ENCODE measurements around the gene VPS13D. TPM values are rescaled to one million over a fixed set of nuclear protein-coding genes. Genes with fewer than 3 reads are reported as not detected.

The VPS13D gene
- total RNA-seq, 4 donors from 2014 or later = 60.9 to 91.6 (median 71.6) TPM

DNA sequence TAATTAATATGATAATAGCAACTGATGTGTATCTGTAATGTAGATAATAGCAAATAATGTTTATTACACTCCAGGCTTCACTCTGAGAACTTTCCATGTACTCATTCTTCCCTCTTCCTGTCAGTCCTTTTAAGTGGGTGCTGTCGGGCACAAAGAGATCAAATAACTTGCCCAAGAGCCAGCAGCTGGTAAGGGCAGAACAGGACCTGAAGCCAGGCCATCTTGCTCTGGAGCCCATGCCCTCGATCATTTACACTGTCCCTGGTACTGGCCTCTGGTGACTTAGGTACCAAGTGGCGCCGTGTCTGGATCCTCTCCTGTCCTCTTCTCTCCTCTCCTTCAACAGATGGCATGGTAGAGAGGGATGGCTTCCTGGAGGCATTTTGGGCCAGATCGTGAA lies 97.2 kb downstream of the VPS13D start:
- TF ChIP-seq, protein P1, sequence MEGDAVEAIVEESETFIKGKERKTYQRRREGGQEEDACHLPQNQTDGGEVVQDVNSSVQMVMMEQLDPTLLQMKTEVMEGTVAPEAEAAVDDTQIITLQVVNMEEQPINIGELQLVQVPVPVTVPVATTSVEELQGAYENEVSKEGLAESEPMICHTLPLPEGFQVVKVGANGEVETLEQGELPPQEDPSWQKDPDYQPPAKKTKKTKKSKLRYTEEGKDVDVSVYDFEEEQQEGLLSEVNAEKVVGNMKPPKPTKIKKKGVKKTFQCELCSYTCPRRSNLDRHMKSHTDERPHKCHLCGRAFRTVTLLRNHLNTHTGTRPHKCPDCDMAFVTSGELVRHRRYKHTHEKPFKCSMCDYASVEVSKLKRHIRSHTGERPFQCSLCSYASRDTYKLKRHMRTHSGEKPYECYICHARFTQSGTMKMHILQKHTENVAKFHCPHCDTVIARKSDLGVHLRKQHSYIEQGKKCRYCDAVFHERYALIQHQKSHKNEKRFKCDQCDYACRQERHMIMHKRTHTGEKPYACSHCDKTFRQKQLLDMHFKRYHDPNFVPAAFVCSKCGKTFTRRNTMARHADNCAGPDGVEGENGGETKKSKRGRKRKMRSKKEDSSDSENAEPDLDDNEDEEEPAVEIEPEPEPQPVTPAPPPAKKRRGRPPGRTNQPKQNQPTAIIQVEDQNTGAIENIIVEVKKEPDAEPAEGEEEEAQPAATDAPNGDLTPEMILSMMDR (IDR thresholded peaks at IDR 0.05 in 4 of 5, conservative IDR thresholded peaks at IDR 0.05 in 1 of 5) = no peak
- no peak for TF ChIP-seq POLR2A (IDR thresholded peaks at IDR 0.05)
- Histone ChIP-seq H3K4me1 (peaks cover 9 to 14% of the 10 kb centered on the region in 2 donors), H3K36me3 (peaks cover 0 to 74% of the 10 kb centered on the region in 2 donors), H3K27ac (peak overlapping the region; percentile 37 to 80 (median 75)), H3K27me3 (no peaks in the 10 kb centered on the region), H3K4me3 (no peak overlapping the region), H3K9me3 (no peaks in the 10 kb centered on the region)
- in situ Hi-C loops (cut with MboI; ENCODE audit: low sequenced_read_pairs in 4 of 4) = no loop called here
- peak; percentile 44 to 75 for DNase-seq
- intact Hi-C loops (cut with DNase I; ENCODE audit: low total_unique reads) = no loop called here
- ATAC-seq = peak; percentile 94 to 97

DNA sequence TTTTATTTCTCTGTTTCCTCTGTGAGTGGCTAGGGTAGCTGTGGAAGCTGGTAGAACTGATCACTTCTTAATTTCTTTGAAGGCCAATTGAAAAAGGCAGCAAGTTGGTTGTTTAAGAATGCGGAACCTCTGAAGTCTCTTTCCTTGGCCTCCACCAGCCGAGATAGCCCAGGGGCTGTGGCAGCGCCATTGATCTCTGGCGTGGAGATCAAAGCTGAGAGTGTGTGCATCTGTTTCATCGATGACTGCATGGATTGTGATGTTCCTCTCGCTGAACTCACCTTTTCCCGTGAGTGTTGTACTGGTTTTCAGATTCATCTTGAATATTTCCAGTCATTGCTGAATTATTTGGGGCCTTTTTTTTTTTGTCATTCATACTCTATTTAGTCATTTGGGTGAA lies 97.7 kb downstream of the VPS13D start:
- intact Hi-C loops (cut with DNase I; ENCODE audit: low total_unique reads) = no loop called here
- in situ Hi-C loops (cut with MboI; ENCODE audit: low sequenced_read_pairs in 4 of 4) = no loop called here
- TF ChIP-seq, protein P1 (IDR thresholded peaks at IDR 0.05 in 4 of 5, conservative IDR thresholded peaks at IDR 0.05 in 1 of 5) = no peak
- no peak for TF ChIP-seq POLR2A (IDR thresholded peaks at IDR 0.05)
- H3K4me3 ChIP-seq = no peak overlapping the region
- no peaks in the 10 kb centered on the region for H3K9me3 ChIP-seq
- H3K4me1 ChIP-seq = peaks cover 9 to 14% of the 10 kb centered on the region in 2 donors
- peaks cover 0 to 74% of the 10 kb centered on the region in 2 donors for H3K36me3 ChIP-seq
- no peaks in the 10 kb centered on the region for H3K27me3 ChIP-seq
- peak overlapping the region in 3 of 4 donors; percentile 37 to 80 (median 76) for H3K27ac ChIP-seq
- ATAC-seq (no peak), DNase-seq (no peak)

GRCh38 chr1:12333036-12333785 lies 103.4 kb downstream of the VPS13D start:
- Histone ChIP-seq H3K27me3 (no peaks in the 10 kb centered on the region), H3K27ac (peak overlapping the region in 3 of 4 donors; percentile 14 to 88 (median 87)), H3K9me3 (no peaks in the 10 kb centered on the region), H3K4me1 (peaks cover 21 to 28% of the 10 kb centered on the region in 2 donors), H3K36me3 (peaks cover 0 to 79% of the 10 kb centered on the region in 2 donors), H3K4me3 (no peak overlapping the region)
- DNase-seq (no peak), ATAC-seq (no peak)
- intact Hi-C loops (cut with DNase I; ENCODE audit: low total_unique reads) = no loop called here
- in situ Hi-C loops (cut with MboI; ENCODE audit: low sequenced_read_pairs in 4 of 4) = no loop called here
- TF ChIP-seq, protein P1 (IDR thresholded peaks at IDR 0.05 in 4 of 5, conservative IDR thresholded peaks at IDR 0.05 in 1 of 5) = no peak
- TF ChIP-seq POLR2A (IDR thresholded peaks at IDR 0.05) = no peak

GRCh38 chr1:12335815-12336214 lies 106.0 kb downstream of the VPS13D start:
- H3K9me3 ChIP-seq = no peaks in the 10 kb centered on the region
- H3K4me3 ChIP-seq = no peak overlapping the region
- in situ Hi-C loops (cut with MboI; ENCODE audit: low sequenced_read_pairs in 4 of 4) = no loop called here
- intact Hi-C loops (cut with DNase I; ENCODE audit: low total_unique reads) = no loop called here
- peaks cover 45 to 54% of the 10 kb centered on the region in 2 donors for H3K4me1 ChIP-seq
- H3K36me3 ChIP-seq = peaks cover 0 to 57% of the 10 kb centered on the region in 2 donors
- DNase-seq (no peak), ATAC-seq (no peak)
- H3K27me3 ChIP-seq = no peaks in the 10 kb centered on the region
- peak overlapping the region; percentile 82 to 88 (median 87) for H3K27ac ChIP-seq
- TF ChIP-seq, protein P1 (IDR thresholded peaks at IDR 0.05 in 4 of 5, conservative IDR thresholded peaks at IDR 0.05 in 1 of 5) = no peak
- TF ChIP-seq POLR2A (IDR thresholded peaks at IDR 0.05) = no peak
